OCI-LY1 (cell line): ENCODE results near the gene PROZ.

Source experiments
- H2AFZ ChIP-seq: fragments of 200-600 bp; sonication (generic), shearing (Covaris generic); 2 replicates; pipeline ENCODE4 v1.6.0; 2014; ENCODE audit warnings: antibody characterized with exemption, mild to moderate bottlenecking, low read length
- H3F3A ChIP-seq: fragments of 200-600 bp; sonication (generic), shearing (Covaris generic); 2 replicates; pipeline ENCODE4 v1.6.0; 2014; ENCODE audit warnings: mild to moderate bottlenecking, antibody characterized with exemption, low read length, moderate library complexity; ENCODE audit not compliant: insufficient read depth
- H3K27ac ChIP-seq: fragments of 200-600 bp; sonication (generic); 2 replicates; pipeline ENCODE4 v1.5.1; 2014; ENCODE audit warnings: low read length, mixed run types, mild to moderate bottlenecking, low read depth; ENCODE audit not compliant: poor library complexity, severe bottlenecking
- H3K27me3 ChIP-seq: fragments of 200-600 bp; sonication (generic); 2 replicates; pipeline ENCODE4 v1.6.0; 2014; ENCODE audit warnings: antibody characterized with exemption, mild to moderate bottlenecking, low read length, moderate library complexity; ENCODE audit not compliant: insufficient read depth
- H3K36me3 ChIP-seq: fragments of 200-600 bp; sonication (generic); 2 replicates; pipeline ENCODE4 v1.6.1; 2014; ENCODE audit warnings: mild to moderate bottlenecking, antibody characterized with exemption, low read length, moderate library complexity, mixed read lengths; ENCODE audit not compliant: insufficient read depth
- H3K4me1 ChIP-seq: fragments of 200-600 bp; sonication (generic); 2 replicates; pipeline ENCODE4 v1.5.1; 2014; ENCODE audit warnings: mild to moderate bottlenecking, low read length, moderate library complexity; ENCODE audit not compliant: insufficient read depth, severe bottlenecking
- H3K4me2 ChIP-seq: fragments of 200-600 bp; sonication (generic), shearing (Covaris generic); 2 replicates; pipeline ENCODE4 v1.6.1; 2014; ENCODE audit warnings: low read length
- H3K4me3 ChIP-seq: fragments of 200-600 bp; sonication (generic); 2 replicates; pipeline ENCODE4 v1.5.1; 2014; ENCODE audit warnings: low read length, low read depth, mild to moderate bottlenecking, mixed read lengths; ENCODE audit not compliant: poor library complexity, severe bottlenecking
- H3K79me2 ChIP-seq: fragments of 200-600 bp; shearing (Covaris generic); 2 replicates; pipeline ENCODE4 v1.6.1; 2016; ENCODE audit warnings: mixed run types, low read length, mixed read lengths; ENCODE audit not compliant: insufficient read depth
- H3K9ac ChIP-seq: fragments of 200-600 bp; sonication (generic), shearing (Covaris generic); 2 replicates; pipeline ENCODE4 v1.6.1; 2014; ENCODE audit warnings: mild to moderate bottlenecking, low read length, mixed read lengths
- H3K9me2 ChIP-seq: fragments of 200-600 bp; sonication (generic), shearing (Covaris generic); 2 replicates; pipeline ENCODE4 v1.6.1; 2014; ENCODE audit warnings: low read depth, mild to moderate bottlenecking, low read length, mixed read lengths
- H3K9me3 ChIP-seq: fragments of 200-600 bp; shearing (Covaris generic); 2 replicates; pipeline ENCODE4 v1.6.1; 2014; ENCODE audit warnings: low read length, mixed read lengths
- H4K20me1 ChIP-seq: fragments of 200-600 bp; sonication (generic), shearing (Covaris generic); 2 replicates; pipeline ENCODE4 v1.6.0; 2016; ENCODE audit warnings: mild to moderate bottlenecking, low read length; ENCODE audit not compliant: insufficient read depth
- EZH2 ChIP-seq: fragments of 200-600 bp; sonication (generic), shearing (Covaris generic); IDR thresholded peaks from 2 replicates; pipeline ENCODE4 v1.8.0; 2017; ENCODE audit warnings: borderline replicate concordance, mixed run types, mild to moderate bottlenecking, antibody characterized with exemption, low read length, moderate library complexity, mixed read lengths
- TF ChIP-seq, protein P1 (sequence below): fragments of 200-600 bp; sonication (generic), shearing (Covaris generic); IDR thresholded peaks from 2 replicates; pipeline ENCODE4 v1.5.1; 2017; ENCODE audit warnings: mild to moderate bottlenecking, antibody characterized with exemption, low read length, moderate library complexity, mixed read lengths

Gene PROZ

DNA sequence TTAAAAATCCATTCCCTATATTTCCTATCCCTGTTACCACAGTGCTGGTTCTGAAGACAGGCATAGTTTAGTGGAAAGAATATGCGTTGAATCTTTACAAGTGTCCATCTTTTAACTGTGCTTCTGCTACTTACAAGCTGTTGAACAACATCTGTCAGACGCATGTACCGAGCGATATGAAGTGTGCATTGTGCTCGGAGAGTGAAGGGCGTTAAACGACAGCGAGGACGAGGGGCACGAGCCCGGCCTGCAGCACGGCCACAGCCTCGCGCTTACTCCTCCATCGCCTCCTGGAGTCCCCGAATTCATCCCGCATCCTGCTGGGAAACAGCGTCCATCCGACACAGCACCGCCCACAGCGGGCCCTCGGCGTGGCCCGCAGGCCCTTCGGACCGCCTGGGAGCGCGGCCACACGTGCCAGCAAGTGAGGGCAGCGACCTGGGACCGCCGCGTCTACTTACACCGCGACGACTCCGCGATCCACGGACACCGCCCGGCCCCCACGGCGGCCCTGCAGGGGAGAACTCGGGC, 49.5 kb downstream of the PROZ start:
- TF ChIP-seq, protein P1, sequence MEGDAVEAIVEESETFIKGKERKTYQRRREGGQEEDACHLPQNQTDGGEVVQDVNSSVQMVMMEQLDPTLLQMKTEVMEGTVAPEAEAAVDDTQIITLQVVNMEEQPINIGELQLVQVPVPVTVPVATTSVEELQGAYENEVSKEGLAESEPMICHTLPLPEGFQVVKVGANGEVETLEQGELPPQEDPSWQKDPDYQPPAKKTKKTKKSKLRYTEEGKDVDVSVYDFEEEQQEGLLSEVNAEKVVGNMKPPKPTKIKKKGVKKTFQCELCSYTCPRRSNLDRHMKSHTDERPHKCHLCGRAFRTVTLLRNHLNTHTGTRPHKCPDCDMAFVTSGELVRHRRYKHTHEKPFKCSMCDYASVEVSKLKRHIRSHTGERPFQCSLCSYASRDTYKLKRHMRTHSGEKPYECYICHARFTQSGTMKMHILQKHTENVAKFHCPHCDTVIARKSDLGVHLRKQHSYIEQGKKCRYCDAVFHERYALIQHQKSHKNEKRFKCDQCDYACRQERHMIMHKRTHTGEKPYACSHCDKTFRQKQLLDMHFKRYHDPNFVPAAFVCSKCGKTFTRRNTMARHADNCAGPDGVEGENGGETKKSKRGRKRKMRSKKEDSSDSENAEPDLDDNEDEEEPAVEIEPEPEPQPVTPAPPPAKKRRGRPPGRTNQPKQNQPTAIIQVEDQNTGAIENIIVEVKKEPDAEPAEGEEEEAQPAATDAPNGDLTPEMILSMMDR: no peak
- no peak for TF ChIP-seq EZH2
- no peaks in the 10 kb centered on the region for H3K9me2 ChIP-seq
- H3K27ac ChIP-seq: no peak overlapping the region
- peak overlapping the region; percentile 99 for H3K9ac ChIP-seq
- no peaks in the 10 kb centered on the region for H3F3A ChIP-seq
- H3K4me2 ChIP-seq: peak overlapping the region; percentile 96
- H3K9me3 ChIP-seq: no peaks in the 10 kb centered on the region
- no peaks in the 10 kb centered on the region for H3K27me3 ChIP-seq
- H3K4me1 ChIP-seq: peaks cover 28% of the 10 kb centered on the region
- peak overlapping the region; percentile 76 for H3K4me3 ChIP-seq
- peaks cover 53% of the 10 kb centered on the region for H3K36me3 ChIP-seq
- H2AFZ ChIP-seq: no peak overlapping the region
- peaks cover 83% of the 10 kb centered on the region for H3K79me2 ChIP-seq
- 0 out of 2 replicates have a peak, but pooled peaks cover 2% of the 10 kb centered on the region for H4K20me1 ChIP-seq

DNA sequence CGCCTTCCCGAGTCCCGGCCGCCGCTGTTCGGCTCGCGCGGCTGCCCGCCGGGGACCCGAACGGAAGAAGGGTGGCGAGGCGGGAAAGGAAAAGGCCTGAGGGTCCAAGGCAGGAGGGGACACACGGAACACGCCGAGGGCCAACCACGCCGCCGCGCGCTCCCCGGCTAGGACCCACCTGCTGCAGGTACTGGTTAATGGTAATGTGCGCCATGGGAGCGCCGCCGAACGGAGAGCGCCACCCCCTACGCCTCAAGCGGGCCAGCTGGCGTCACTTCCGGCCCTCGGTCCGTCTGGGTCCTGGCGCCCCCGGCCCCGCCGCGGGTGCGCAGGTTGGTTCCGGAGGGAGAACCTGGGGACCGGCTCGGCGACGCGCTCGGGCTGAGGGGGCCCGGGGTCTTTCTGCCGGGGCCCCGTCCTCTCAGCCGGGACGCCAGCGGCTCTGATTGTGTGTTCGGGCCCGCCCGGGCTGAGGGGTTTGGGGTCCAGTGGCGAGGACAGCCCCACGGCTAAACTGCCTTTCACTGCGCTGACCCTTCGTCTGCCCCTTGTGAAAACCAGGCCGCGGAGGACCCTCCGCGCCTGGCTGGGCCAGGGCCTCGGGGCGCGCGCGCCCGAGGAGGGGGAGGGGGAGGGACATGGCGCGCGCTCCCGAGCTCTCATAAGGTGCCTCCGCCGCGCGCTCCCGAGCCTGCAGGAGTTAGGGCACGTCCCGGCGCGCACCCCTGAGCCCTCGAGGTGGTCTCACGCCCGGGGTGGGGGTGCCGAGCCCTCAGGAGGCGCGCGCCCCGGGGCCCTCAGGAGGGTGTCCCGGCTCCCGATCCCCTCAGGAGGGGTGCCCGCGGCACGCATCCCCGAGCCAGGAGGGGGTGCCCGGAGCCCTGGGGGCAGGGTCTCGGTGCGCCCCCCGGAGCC, 50.2 kb downstream of the PROZ start, which contains the start of gene PCID2:
Gene PCID2, minus strand, starts transcription at position 249 of the 915 bp plus-strand sequence. Its CDS starts 35 bp downstream, at position 214.
- H2AFZ ChIP-seq: no peak within 1 kb of the TSS
- no peaks in the 10 kb centered on the region for H3K9me3 ChIP-seq
- peaks cover 83% of the 10 kb centered on the region for H3K79me2 ChIP-seq
- H3K4me1 ChIP-seq: peaks cover 31% of the 10 kb centered on the region
- peaks cover 51% of the 10 kb centered on the region for H3K36me3 ChIP-seq
- 0 out of 2 replicates have a peak, but pooled peaks cover 2% of the 10 kb centered on the region for H4K20me1 ChIP-seq
- H3F3A ChIP-seq: no peaks in the 10 kb centered on the region
- peak within 1 kb of the TSS; percentile 99 for H3K9ac ChIP-seq
- H3K4me2 ChIP-seq: peak within 1 kb of the TSS; percentile 96
- H3K4me3 ChIP-seq: peak within 1 kb of the TSS; percentile 76
- peak within 1 kb of the TSS; percentile 81 for H3K27ac ChIP-seq
- H3K27me3 ChIP-seq: no peaks in the 10 kb centered on the region
- TF ChIP-seq, protein P1: no peak; the same call in 1 of the 2 replicates
- no peak for TF ChIP-seq EZH2
- H3K9me2 ChIP-seq: no peaks in the 10 kb centered on the region

DNA sequence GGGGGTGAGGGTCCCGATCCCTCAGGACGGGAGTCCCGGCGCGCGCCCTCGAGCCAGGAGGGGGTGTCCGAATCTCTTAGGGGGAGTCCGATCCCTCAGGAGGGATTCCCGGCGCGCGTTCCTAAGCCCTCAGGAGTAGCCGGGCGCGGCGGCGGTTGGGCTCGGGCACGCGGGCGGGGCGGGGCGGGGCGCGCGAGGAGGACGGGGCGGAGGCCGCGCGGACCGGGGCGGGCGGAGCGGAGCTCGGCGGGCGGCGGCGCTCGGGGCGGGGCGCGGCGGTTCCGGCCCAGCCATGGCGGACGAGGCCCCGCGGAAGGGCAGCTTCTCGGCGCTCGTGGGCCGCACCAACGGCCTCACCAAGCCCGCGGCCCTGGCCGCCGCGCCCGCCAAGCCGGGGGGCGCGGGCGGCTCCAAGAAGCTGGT, 50.9 kb downstream of the PROZ start, which contains the start of gene CUL4A:
Gene CUL4A, plus strand, starts transcription at position 278 of the 423 bp plus-strand sequence. Its CDS starts 15 bp downstream, at position 293.
- peak within 1 kb of the TSS; percentile 99 for H3K9ac ChIP-seq
- H3K79me2 ChIP-seq: peaks cover 83% of the 10 kb centered on the region
- H4K20me1 ChIP-seq: 0 out of 2 replicates have a peak, but pooled peaks cover 2% of the 10 kb centered on the region
- H3K36me3 ChIP-seq: peaks cover 53% of the 10 kb centered on the region
- H3F3A ChIP-seq: no peaks in the 10 kb centered on the region
- H3K4me3 ChIP-seq: peak within 1 kb of the TSS; percentile 76
- H3K9me2 ChIP-seq: no peaks in the 10 kb centered on the region
- peak within 1 kb of the TSS; percentile 81 for H3K27ac ChIP-seq
- peaks cover 33% of the 10 kb centered on the region for H3K4me1 ChIP-seq
- no peaks in the 10 kb centered on the region for H3K27me3 ChIP-seq
- H3K9me3 ChIP-seq: no peaks in the 10 kb centered on the region
- TF ChIP-seq, protein P1: no peak
- no peak for TF ChIP-seq EZH2
- H3K4me2 ChIP-seq: peak within 1 kb of the TSS; percentile 96
- H2AFZ ChIP-seq: no peak within 1 kb of the TSS
